Thyroid gland (tissue), 4 donors: Measurements from ENCODE around the gene NRG3.

Experiments
- CTCF ChIP-seq, 6 experiments: fragments of 200-600 bp in 3 of 6; fragments of 450-650 bp in 3 of 6; sonication (generic) in 3 of 6; IDR thresholded peaks; one replicate each; pipeline ENCODE4 v1.5.1; 2016 to 2019; ENCODE audit warnings: antibody characterized with exemption in 6 of 6, mild to moderate bottlenecking in 2 of 6, inconsistent platforms in 1 of 6, moderate library complexity in 1 of 6
- POLR2A ChIP-seq, 2 donors: fragments of 450-650 bp; IDR thresholded peaks; one replicate each; pipeline ENCODE4 v1.6.1; 2017; ENCODE audit warnings: antibody characterized with exemption in 2 of 2, mild to moderate bottlenecking in 2 of 2, moderate library complexity in 1 of 2

GRCh38 chr10:81872206-81872862 is 2.7 kb upstream of the NRG3 start:
- TF ChIP-seq CTCF (IDR thresholded peaks at IDR 0.05) (no peak), POLR2A (IDR thresholded peaks at IDR 0.05) (no peak)
